ENCODE measurements around the gene RPL7A.
A peak's percentile ranks its signal among the peaks of the same experiment; 100 is the strongest.
"Not testable (repeated sequence)": the region's sequence is repeated elsewhere in the genome, so short reads cannot be mapped to it uniquely, and the experiment has no call there.

RPL7A gene

DNA sequence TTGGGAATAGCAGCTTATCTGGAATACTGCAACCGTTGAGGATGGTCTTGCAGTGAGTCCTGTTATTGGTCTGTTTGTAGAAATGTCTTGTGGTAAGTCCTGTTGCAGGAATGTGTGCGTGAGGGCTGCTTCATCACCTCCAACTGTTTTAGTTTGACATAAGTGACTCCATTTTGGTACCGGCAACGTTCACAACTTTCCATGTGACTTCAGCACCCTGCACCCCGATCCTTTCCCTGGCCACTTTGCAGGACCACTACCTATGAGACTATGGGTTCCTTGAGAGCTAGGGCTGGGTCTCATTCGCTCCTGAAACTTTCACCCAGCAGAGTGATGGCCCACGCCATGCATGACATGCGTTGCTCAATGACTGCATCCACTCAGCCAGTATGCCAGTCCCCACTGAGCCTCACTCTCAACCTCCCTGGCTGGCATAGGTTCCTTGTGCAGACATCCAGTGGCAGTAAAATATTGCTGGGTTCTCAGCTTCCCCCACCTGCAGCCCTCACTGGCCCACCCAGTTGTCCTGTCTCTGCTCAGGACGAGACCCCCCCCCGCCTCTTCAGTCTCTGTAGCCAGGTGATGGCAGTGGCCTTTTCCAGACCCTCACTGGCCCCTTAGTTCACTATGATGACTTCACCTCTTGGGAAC is 20.1 kb upstream of the RPL7A start:
- DNase-seq (ENCODE audit: low read depth): no peak

DNA sequence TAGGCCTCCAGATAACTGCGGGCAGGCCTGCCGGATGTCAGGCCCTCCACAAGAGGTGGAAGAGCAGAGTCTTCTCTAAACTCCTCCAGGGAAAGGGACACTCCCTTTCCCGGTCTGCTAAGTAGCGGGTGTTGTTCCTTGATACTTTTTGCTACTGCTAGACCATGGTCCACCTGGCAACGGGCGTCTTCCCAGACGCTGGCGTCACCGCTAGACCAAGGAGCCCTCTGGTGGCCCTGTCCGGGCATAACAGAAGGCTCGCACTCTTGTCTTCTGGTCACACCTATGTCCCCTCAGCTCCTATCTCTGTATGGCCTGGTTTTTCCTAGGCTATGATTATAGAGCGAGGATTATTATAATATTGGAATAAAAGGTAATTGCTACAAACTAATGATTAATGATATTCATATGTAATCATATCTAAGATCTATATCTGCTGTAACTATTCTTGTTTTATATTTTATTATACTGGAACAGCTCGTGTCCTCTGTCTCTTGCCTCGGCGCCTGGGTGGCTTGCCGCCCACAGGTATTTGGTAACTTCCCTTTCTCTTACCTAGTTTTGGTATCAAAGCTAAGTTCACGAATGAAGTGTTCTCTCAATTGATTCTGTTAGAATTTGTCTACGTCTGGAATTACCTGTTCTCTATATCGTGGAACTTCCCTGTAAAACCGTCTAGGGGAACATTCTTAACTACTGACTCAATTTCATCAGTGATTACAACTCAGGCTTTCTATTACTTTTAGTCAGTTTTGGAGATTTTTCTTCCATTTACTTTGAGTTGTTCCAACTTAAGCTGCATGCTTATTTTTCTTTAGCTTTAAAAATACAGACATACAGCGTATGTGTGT is 18.5 kb upstream of the RPL7A start:
- DNase-seq (ENCODE audit: low read depth): not testable (repeated sequence)

DNA sequence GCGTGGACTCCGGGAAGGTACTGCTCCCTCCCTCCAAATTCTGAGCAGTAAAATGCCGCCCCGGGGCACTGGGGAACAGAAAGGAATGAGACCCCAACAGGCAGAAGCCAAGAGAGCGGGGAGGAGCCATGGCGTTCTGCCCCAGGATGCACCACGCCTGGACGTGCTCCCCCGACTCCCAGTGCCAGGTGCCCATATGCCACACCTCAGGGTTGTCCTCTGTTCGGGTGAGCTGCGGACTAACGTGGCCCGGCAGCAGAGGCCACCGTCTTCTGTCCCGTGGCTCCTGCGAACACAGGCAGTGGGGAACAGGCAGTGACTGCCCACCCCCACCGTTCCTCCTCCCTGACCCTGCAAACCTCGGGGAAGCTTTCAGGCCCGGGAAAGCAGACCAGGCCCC is 16.8 kb upstream of the RPL7A start:
- DNase-seq (ENCODE audit: low read depth): no peak

DNA sequence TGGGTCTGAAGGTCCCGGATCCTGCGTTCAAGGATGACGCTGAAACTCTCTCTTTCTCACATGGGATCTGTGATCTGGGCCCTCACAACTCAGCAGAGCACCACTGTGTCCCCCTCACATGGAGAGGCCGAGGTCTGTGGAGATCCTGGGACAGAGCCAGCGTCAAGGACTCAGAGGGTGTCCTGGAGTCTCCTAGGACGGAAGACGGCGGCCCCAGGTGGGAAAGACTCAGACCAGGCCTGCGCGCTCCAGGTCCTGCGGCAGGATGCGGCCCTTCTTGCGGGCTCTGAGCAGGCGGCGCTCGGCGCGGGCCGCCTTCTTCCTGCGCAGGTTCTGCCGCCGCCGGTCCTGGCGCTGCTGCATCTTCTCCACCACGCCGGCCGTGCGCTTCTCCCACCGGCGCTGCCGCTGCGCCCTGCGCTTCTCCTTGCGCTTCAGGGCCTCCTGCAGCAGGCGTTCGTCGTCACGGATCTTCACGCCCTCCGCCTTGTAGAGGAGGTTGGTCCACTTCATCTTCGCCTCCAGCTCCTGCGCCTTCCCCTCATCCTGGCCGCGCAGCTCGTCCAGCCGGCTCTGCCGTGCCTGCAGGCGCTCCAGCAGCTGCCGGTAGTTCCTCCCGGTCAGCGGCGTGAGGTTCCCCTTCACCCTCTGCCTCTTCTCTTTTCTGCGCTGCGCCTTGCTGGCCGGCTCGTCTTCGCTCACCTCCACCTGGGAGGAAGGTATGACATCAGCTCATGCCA is 16.2 kb upstream of the RPL7A start:
- no peak for DNase-seq (ENCODE audit: low read depth)

DNA sequence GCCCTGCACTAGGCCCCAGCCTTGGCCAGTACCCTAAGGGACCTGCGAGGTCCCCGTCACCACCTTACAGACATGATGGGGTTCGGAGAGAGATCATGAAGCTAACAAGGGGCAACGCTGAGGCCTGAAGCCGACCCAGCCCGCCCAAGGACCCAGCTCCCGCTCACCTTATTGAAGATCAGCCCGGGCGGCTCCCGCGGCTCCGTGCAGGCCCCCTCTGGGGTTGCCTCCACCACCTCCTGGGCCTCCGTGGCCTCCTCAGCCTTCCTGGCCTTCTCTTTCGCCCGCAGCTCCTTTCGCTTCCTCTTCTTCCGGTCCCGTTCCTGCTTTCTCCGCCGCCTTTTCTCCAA is 15.7 kb upstream of the RPL7A start:
- DNase-seq (ENCODE audit: low read depth): no peak

DNA sequence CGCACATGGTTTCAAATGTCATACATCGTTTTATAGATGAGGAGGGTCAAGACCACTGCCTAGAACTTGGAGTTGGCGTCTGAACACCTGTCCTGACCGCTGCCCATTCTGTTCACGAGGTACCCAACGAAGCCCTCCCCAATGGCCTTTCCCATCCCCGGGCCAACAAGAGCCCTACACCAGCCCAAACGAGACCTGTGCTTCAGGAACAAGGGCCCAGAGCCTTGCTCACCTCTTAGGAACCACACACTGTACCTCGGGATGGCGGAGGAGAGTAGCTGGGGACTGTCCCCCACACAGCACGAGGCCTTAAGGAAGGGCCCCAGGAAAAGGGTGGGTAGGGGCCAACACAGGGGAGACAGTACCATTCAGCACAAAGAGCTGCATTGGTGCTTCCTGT is 15.0 kb upstream of the RPL7A start:
- DNase-seq (ENCODE audit: low read depth): no peak

DNA sequence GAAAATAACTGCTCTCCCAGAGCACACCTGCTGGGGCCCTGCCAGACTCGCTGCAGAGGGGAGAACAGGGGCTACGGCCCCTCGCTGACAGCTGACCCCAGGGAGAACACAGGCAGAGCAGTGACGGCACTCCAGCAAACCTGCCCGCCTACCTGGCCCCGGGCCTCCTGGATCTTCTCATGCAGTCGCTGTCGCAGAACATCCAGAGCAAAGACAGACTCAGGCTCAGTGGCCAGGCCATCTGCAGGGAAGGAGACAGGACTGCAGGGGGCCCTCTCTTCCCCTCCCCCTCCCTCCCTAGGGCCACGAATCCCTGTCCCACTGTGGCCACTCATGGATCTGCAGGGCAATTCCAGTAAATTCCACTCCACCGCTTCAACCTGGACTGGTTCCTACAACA is 14.5 kb upstream of the RPL7A start:
- DNase-seq (ENCODE audit: low read depth): no peak

DNA sequence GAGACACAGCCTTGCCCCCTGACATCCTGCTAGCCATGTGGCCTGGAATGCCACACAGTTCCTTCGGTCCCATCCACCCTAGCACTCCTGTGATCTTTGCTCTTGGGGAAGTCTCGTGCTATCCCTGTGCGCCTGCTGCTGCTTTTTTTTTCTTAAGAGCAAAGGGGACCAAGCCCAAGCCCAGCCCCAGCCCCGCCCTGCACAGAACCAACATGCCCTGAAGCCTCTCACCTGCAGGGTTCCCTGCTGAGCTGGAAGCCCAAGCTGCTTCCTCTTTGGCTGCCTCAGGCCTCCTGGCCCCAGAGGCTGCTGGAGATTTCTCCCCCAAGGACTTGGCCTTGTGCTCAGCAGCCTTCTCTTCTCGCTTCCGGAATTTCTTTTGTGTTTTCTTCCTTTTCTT is 13.9 kb upstream of the RPL7A start:
- no peak for DNase-seq (ENCODE audit: low read depth)

DNA sequence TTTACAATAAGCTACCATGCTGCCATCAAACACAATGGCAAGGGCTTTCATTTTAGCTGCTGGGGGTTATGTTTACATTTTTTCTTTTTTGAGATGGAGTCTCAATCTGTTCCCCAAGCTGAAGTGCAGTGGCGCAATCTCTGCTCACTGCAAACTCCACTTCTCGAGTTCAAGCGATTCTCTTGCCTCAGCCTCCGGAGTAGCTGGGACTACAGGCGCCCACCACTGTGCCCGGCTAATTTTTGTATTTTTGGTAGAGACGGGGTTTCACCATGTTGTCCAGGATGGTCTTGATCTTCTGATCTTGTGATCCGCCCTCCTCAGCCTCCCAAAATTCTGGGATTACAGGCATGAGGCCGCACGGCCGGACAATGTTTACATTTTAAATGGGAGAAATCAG is 13.1 kb upstream of the RPL7A start:
- DNase-seq (ENCODE audit: low read depth): not testable (repeated sequence)

DNA sequence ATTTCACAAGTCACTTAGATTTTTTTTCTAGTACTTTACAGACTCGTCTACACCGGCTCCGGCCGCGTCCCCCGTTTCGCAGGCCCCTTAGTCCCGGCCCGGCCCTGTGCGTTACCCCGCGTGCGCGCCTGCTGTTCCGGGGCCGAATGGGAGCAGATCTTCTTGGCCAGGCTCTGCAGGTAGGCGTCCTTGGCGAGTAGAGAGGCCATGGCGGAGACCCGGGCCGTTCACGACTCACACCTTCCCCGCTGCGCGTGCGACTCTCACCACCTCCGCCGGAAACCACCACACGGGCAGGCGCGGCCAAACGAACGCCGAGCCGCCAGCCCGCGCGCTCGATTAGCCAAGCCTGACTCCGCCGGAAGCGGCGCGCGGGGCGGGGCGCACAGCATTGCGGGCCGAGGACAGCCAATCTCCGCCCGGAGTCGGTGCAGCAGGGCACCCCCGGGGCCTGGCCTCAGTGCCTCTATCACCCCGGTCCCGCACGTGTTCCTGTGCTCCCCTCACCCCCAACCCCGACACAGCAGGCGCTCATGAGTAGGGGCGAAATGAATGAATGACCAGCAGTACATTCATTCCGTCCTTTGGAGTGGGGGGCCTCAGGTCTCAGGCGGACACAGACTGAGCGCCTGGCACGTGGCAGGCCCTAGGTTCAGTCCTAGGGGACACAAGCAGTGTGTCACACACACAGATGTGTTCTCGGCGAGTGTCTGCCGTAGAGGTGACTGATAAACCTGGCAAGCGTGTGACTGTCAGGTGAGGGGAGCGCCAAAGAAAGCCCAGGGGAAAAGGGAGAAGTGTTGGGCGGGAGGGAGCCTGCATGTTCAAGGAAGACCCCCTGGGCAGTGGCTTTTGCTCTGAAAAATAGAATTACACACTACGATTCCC is 11.8 kb upstream of the RPL7A start, which contains the start of gene SURF6:
Gene SURF6, minus strand, starts transcription at position 265 of the 888 bp plus-strand sequence. Its CDS starts 56 bp downstream, at position 209.
- peak; percentile 93 for DNase-seq (ENCODE audit: low read depth)

DNA sequence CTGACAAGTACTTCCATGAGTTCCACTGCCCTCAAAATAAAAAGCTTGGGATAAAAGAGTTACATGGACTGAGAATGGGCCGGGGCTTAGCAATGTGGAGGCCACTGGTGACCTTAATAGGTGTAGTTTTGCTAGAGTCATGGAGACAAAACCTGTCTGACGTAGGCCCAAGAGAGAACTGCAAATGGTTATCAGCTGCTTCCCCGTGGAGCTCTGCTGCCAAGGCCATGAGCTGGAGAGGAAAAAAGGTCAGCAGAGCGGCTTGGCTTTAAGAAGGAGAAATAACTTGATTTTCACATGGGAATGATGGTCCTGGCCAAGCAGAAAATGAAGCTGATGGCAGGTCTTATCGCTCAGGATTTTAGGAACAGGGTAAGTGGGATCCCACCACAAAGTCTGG is 8.4 kb upstream of the RPL7A start:
- no peak for DNase-seq (ENCODE audit: low read depth)

DNA sequence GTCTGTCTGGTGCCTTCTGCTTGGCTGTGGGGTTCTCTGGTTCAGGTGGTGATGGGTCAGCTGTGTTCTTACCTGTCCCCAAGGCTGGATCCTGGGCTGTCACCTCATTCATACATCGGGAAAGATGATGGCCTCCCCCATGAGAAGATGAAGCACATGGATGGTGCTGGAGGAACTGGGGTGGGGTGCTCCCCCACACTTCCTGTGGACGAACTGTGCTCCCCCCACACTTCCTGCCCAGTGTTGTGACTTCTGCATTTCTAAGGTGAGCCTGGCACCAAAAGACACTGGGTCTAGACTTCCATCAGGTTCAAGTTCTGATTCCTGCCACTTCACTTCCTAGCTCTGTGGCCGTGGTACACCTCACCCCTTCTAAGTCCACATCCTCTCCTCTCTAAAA is 7.8 kb upstream of the RPL7A start:
- no peak for DNase-seq (ENCODE audit: low read depth)

DNA sequence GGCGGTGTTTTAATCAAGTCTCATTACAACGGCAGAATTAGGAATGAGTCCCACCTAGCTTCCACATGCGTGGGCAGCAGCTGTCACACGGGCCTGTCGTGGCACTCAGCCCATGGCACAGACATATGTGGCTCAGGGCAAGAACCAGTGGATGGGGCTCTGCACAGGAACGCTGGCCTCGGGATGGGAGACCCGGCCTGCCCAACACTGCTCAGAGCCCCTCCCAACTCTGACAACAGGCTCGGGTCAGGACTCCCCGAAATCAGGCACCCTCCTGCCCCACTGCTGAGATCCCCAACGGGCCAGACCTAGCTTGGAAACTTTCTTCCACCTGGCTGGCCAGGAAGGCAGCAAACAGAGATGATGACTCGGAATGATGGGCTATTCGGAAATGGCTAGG is 7.1 kb upstream of the RPL7A start:
- no peak for DNase-seq (ENCODE audit: low read depth)

DNA sequence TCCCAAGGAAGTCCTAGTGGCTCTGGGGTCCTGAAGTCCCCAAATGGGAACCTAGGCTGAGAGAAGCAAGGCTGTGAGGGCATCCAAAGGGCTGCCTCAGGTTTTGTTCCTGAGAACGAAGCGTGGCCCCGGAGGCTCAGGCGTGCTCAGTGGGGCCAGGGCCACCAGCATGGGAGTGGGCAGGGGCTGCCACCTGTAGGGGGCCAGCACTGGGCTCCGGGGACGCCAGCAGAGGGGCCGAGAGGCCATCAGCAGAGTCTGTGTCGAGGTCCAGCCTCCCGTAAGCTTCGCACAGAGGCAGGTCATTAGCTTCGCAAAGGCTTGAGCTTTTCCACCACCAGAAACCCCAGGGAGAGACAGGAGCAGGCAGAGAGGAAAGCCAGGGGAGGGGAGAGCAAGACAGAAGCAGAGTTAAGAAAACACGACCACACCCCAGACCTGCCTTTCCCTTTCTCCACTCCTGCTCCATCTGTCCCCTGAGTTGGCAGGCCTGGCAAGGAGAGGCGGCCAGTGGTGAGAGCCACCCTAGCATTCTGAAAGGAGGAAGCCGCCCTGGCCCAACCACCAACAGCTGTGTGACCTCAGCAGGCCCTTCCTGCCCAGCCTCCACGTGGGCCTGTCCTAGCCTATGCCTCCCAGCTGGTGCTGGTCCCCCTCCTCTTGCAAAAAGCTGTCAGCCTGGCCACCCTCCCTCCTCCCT is 6.5 kb upstream of the RPL7A start:
- DNase-seq (ENCODE audit: low read depth): no peak

DNA sequence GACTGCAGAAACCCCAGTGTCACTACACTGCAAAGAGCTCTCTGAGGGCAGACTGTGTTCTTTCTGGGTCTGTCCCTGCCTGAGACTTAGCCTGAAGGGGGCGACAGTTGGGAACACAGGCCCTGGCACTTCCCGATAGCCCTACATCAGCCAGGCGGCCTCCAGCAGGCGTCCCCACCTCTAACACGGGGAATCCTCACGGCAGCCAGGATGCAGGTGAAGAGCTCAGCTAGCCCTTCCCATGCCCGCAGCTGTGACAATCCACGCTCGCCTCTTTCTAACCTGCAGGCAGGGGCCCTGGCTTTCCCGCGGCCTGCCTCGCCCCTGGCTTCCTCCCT is 6.0 kb upstream of the RPL7A start:
- no peak for DNase-seq (ENCODE audit: low read depth)

DNA sequence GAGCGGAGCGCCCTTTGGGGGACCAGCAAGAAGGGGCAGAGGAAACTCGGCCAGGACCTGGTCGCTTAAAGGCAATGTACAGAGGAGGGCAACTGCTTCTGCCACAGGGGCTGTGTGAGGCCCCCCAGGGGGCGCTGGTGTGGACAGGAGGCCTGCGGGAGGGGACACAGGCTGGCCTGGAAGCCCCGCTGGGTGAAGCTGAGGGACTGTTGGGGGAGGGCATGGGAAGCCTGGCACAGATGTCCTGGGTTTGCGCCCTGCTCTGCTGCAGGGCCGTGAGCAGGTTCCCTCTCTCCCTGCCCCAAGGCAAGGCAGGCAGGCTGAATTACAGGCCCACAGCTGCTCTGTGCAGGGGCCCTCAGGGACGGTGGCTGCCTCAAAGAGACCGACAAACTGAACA is 5.4 kb upstream of the RPL7A start:
- no peak for DNase-seq (ENCODE audit: low read depth)

DNA sequence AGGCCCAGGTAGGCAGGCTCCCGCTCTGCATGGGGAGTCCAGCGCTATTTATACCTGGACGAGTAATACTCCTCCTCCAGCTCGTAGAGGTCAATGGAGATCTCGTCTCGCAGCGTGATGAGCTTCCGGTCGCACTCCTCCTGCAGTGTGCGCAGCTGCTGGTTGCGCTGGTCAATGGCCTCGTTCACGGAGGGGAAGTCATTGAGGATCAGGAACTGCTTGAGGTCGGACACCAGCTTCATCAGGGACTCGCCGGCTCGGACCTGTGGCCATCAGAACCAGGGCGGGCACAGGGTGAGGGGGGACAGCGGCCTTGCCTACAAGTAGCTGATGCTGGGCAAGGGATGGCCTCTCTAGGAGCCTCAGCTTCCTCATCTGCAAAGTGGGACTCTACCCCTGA is 3.9 kb upstream of the RPL7A start:
- DNase-seq (ENCODE audit: low read depth): no peak

DNA sequence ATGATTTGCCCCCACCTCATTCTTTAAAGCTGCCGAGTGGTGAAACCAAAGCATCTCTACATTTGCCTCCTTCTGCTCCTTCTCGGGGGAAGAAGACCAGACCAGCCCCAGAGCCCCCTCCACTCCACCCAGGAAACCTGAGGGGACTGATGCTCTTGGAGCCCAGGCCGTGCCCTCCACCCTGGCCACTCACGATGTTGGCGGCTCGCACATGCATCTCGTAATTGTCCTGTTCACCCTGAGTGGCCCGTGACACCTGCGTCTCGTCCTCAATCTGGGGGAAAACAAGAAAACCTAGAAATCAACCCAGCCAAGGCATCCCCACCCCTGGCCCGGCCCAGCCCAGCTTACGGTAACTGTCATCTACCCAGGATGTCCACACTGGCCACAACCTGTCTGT is 3.0 kb upstream of the RPL7A start:
- DNase-seq (ENCODE audit: low read depth): no peak

DNA sequence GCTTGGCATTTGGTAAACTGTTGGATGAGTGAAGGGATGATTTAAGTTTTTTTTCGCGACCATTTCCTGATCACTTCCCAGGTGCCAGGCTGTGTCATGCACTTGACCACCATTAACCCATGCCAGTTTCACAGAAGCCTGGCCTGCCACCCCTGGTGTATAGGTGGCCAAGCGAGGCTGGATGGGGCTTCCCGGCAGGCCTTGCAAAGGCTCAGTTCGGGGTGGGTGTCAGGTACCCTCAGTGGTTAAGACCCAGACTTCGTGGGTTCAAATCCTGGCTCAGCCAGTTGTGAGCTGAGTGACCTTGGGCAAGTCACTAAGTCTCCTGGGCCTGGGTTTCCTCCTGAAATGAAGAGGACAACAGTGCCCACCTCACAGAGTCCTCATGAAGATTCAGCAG is 2.4 kb upstream of the RPL7A start:
- DNase-seq (ENCODE audit: low read depth): no peak

DNA sequence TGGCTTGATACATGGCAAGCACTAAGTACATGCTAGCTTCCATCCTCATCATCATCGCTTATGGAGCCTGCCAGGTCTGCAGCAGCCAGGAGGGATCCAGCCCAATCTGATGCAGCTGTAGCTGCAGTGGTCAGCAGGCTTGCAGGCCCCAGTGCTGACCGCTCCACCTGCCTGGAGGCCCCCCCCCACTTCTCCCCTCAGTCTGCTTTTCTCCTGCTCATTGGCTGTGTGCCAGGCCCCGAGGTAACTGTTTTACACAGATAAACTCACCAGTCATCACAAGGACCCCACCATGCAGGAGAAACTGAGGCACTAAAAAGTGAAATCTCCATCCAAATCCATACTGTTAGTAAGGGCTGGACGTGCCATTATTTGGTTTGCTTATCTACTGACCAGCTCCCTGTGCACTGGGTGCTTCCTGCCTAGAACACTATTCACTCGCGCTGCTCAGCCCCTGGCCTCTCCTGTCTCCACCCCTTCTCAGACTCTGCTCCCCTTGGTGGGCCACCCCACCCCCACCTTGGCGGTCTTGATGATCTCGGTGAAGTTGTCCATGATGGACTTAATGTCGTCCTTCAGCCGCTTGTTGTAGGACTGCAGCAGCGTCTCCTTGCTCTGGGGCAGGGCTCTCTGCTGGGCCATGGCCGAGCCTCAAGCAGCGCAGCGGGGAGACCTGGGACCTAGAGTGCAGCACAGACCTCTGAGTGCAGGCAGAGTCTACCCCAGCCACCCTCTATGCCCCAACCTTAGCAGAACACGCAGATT is 1.8 kb upstream of the RPL7A start:
- no peak for DNase-seq (ENCODE audit: low read depth)

DNA sequence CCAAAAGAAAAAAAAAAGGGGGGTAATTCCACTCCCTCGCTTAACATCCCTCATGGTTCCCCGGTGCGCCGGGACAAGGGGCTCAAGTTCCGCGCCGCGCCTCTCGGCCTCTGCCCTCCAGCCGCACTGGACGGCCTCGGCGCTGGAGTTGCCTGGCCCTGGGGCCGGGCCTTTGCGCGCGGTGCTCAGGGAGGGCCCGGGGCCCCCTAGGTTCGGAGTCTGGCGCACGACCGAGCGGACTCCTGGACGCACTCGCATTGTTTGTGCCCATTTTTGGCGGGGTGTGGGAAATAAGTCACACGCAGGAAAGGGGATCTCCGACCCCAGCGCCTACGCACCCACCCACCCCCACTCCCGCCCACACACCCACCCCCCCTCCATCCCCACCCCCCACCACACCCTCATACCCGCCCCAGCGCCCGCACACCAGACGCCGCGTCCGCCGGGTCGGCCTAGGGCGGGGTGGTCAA is 468 bp upstream of the RPL7A start:
- peak; percentile 58 for DNase-seq (ENCODE audit: low read depth)

Measured in ELR (cell line).